ENCODE measurements around the gene RBM28. TPM values are rescaled to one million over a fixed set of nuclear protein-coding genes. Genes with fewer than 3 reads are reported as not detected.

The RBM28 gene
- total RNA-seq, 1 experiment from 2014 or later, result 100 TPM

DNA sequence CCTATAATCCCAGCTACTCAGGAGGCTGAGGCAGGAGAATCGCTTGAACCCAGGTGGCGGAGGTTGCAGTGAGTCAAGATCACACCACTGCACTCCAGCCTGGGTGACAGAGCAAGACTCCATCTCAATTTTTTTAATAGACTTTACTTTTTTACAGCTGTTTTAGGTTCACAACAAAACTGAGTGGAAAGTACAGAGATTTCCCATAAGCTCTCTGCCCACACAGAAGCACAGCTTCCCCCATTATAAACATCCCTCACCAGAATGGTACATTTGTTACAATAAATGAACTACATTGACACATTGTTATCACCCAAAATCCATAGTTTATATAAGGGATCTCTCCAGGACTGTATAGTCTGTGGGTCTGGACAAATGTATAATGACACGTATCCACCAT lies 32.4 kb upstream of the RBM28 start:
- CTCF ChIA-PET, result no interaction called here
- POLR2A ChIA-PET (ENCODE audit: low non-redundant PET), result no interaction called here
- Histone ChIP-seq H3K36me3 (ENCODE audit: insufficient read depth, low read length, poor library complexity, severe bottlenecking) (no peaks in the 10 kb centered on the region), H3K27ac (ENCODE audit: low read depth, low read length, poor library complexity, severe bottlenecking) (no peak overlapping the region), H3K4me3 (ENCODE audit: low read depth, low read length, poor library complexity, severe bottlenecking) (no peak overlapping the region), H3K4me1 (ENCODE audit: insufficient read depth, low read length, poor library complexity, severe bottlenecking) (no peaks in the 10 kb centered on the region), H3K27me3 (replicated peaks; ENCODE audit: insufficient read depth, low read depth, low read length, poor library complexity) (no peaks in the 10 kb centered on the region), H3K9me3 (ENCODE audit: low read depth, low read length, poor library complexity, severe bottlenecking) (no peaks in the 10 kb centered on the region)
- BruUV-seq (replicated peaks), result no TSS peak
- intact Hi-C loops (cut with micrococcal nuclease; ENCODE audit: unreplicated experiment), result no loop called here
- DNase-seq (ENCODE audit: low spot score), result no peak
- TF ChIP-seq CTCF (conservative IDR thresholded peaks at IDR 0.05; ENCODE audit: low read depth, low read length), result no peak
- no peak for TF ChIP-seq EZH2 (IDR thresholded peaks at IDR 0.05; ENCODE audit: borderline replicate concordance, low read depth, low read length, poor library complexity, severe bottlenecking)

GRCh38 chr7:128374041-128374440 lies 30.3 kb upstream of the RBM28 start:
- DNase-seq (ENCODE audit: low spot score), result no peak
- BruUV-seq (replicated peaks), result no TSS peak
- Histone ChIP-seq H3K27me3 (replicated peaks; ENCODE audit: insufficient read depth, low read depth, low read length, poor library complexity) (no peaks in the 10 kb centered on the region), H3K27ac (ENCODE audit: low read depth, low read length, poor library complexity, severe bottlenecking) (no peak overlapping the region), H3K36me3 (ENCODE audit: insufficient read depth, low read length, poor library complexity, severe bottlenecking) (no peaks in the 10 kb centered on the region), H3K4me1 (ENCODE audit: insufficient read depth, low read length, poor library complexity, severe bottlenecking) (no peaks in the 10 kb centered on the region), H3K9me3 (ENCODE audit: low read depth, low read length, poor library complexity, severe bottlenecking) (no peaks in the 10 kb centered on the region), H3K4me3 (ENCODE audit: low read depth, low read length, poor library complexity, severe bottlenecking) (no peak overlapping the region)
- ChIA-PET CTCF (no interaction called here), POLR2A (ENCODE audit: low non-redundant PET) (no interaction called here)
- TF ChIP-seq EZH2 (IDR thresholded peaks at IDR 0.05; ENCODE audit: borderline replicate concordance, low read depth, low read length, poor library complexity, severe bottlenecking), result no peak
- TF ChIP-seq CTCF (conservative IDR thresholded peaks at IDR 0.05; ENCODE audit: low read depth, low read length), result no peak
- intact Hi-C loops (cut with micrococcal nuclease; ENCODE audit: unreplicated experiment), result no loop called here

- TF ChIP-seq CTCF (conservative IDR thresholded peaks at IDR 0.05; ENCODE audit: low read depth, low read length) (no peak), EZH2 (IDR thresholded peaks at IDR 0.05; ENCODE audit: borderline replicate concordance, low read depth, low read length, poor library complexity, severe bottlenecking) (no peak)
- intact Hi-C loops (cut with micrococcal nuclease; ENCODE audit: unreplicated experiment), result no loop called here
- Histone ChIP-seq H3K4me3 (ENCODE audit: low read depth, low read length, poor library complexity, severe bottlenecking) (no peak overlapping the region), H3K36me3 (ENCODE audit: insufficient read depth, low read length, poor library complexity, severe bottlenecking) (no peaks in the 10 kb centered on the region), H3K27ac (ENCODE audit: low read depth, low read length, poor library complexity, severe bottlenecking) (no peak overlapping the region), H3K27me3 (replicated peaks; ENCODE audit: insufficient read depth, low read depth, low read length, poor library complexity) (no peaks in the 10 kb centered on the region), H3K9me3 (ENCODE audit: low read depth, low read length, poor library complexity, severe bottlenecking) (no peaks in the 10 kb centered on the region), H3K4me1 (ENCODE audit: insufficient read depth, low read length, poor library complexity, severe bottlenecking) (no peaks in the 10 kb centered on the region)
- no peak for DNase-seq (ENCODE audit: low spot score)
- POLR2A ChIA-PET (ENCODE audit: low non-redundant PET), result interaction anchor here (0.6 kb wide), 1 partner anchor 27 kb away, joined by 4 read pairs; no protein-coding TSS in a partner anchor
- CTCF ChIA-PET, result no interaction called here
- no TSS peak for BruUV-seq (replicated peaks)
Measured at GRCh38 chr7:128373606-128374005, 29.9 kb upstream of the RBM28 start.

All from A673 (cell line).